NB4 (cell line): Measurements from ENCODE around the gene DBP.
"Not testable (repeated sequence)": the region's sequence is repeated elsewhere in the genome, so short reads cannot be mapped to it uniquely, and the experiment has no call there.

Experiments used
- DNase-seq: peaks from one replicate; pipeline ENCODE4 v3.0.0; 2010; ENCODE audit warnings: low read depth
- H3K4me3 ChIP-seq: one replicate; pipeline ENCODE4 v1.5.1; 2011; ENCODE audit warnings: mild to moderate bottlenecking, low read depth, low read length, moderate library complexity
- CTCF ChIP-seq: IDR thresholded peaks from one replicate; pipeline ENCODE4 v1.5.1; 2012; ENCODE audit warnings: low read depth, low read length
- MAX ChIP-seq: IDR thresholded peaks from 2 replicates; pipeline ENCODE4 v1.6.1; 2011; ENCODE audit warnings: low read depth, low read length
- MYC ChIP-seq: IDR thresholded peaks from 2 replicates; pipeline ENCODE4 v1.6.1; 2011; ENCODE audit warnings: low read depth, low read length
- POLR2A ChIP-seq: IDR thresholded peaks from 2 replicates; pipeline ENCODE4 v1.6.1; 2011; ENCODE audit warnings: mild to moderate bottlenecking; ENCODE audit not compliant: insufficient read length; ENCODE audit errors: extremely low read depth

Gene DBP

GRCh38 chr19:48659768-48660167 is 22.6 kb upstream of the DBP start:
- no peak for TF ChIP-seq POLR2A
- TF ChIP-seq MYC: no peak
- TF ChIP-seq MAX: no peak
- no peak for TF ChIP-seq CTCF
- no peak overlapping the region for H3K4me3 ChIP-seq
- peak; percentile 60 for DNase-seq

- H3K4me3 ChIP-seq: no peak overlapping the region
- TF ChIP-seq POLR2A (no peak), MYC (no peak), CTCF (no peak), MAX (no peak)
- no peak for DNase-seq
Observed at GRCh38 chr19:48658483-48658882, 21.3 kb upstream of the DBP start.

GRCh38 chr19:48657828-48658227 is 20.6 kb upstream of the DBP start:
- DNase-seq, H3K4me3 ChIP-seq: not testable (repeated sequence)

GRCh38 chr19:48656840-48657474 is 19.8 kb upstream of the DBP start:
- DNase-seq: no peak
- TF ChIP-seq POLR2A (no peak), MAX (no peak), MYC (no peak), CTCF (no peak)
- no peak overlapping the region for H3K4me3 ChIP-seq

GRCh38 chr19:48654299-48655059 is 17.3 kb upstream of the DBP start:
- TF ChIP-seq MAX (peak; percentile 35; the same call in 1 of the 2 replicates), MYC (no peak), CTCF (no peak), POLR2A (no peak)
- DNase-seq: peak; percentile 49
- no peak overlapping the region for H3K4me3 ChIP-seq

- H3K4me3 ChIP-seq: no peak overlapping the region
- no peak for TF ChIP-seq POLR2A
- no peak for TF ChIP-seq MYC
- no peak for TF ChIP-seq MAX
- TF ChIP-seq CTCF: no peak
- no peak for DNase-seq
Observed at GRCh38 chr19:48651683-48652048, 14.5 kb upstream of the DBP start.
